Astrocyte (in vitro differentiated cells and primary cell): ENCODE results near the gene TNIP1.

ENCODE experiments used
- CTCF ChIP-seq: IDR thresholded peaks from 2 replicates; pipeline ENCODE4 v1.5.1; 2011; ENCODE audit warnings: low read depth, mild to moderate bottlenecking, inconsistent platforms, low read length, moderate library complexity; ENCODE audit not compliant: insufficient read depth
- EZH2 ChIP-seq: IDR thresholded peaks from 2 replicates; pipeline ENCODE4 v1.6.1; 2012; ENCODE audit warnings: mild to moderate bottlenecking, low read length, inconsistent platforms; ENCODE audit not compliant: insufficient read depth

DNA sequence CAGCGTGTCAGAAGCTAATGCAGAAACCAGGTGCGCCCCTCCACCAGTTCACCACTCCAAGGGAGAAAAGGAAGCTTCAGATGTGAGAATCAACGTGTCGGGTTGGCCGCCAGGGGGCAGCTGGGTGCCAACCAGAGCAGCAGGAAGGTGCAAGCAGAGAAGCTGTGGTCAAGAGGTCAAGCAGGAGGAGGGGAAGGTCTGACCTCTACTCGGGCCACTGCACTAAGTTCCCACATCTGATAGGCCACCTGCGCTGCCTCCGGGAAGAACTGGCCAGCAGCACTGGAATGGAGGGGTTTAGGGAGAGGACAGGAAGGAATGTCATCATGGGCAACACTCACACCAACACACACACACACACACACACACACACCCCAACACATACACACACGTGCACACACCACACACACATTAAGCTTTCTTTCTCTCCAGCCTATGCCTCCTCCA is 45.4 kb upstream of the TNIP1 start:
- TF ChIP-seq CTCF: peak; percentile 63
- no peak for TF ChIP-seq EZH2
